ENCODE results near the gene SNX5.

The SNX5 gene

GRCh38 chr20:17939622-17940223 lies 28.9 kb downstream of the SNX5 start:
- no peaks in the 10 kb centered on the region for H3K79me2 ChIP-seq (ENCODE audit: control insufficient read depth, insufficient read depth, low read length, unreplicated experiment)
- H3K4me3 ChIP-seq (ENCODE audit: low read depth, low read length) = no peak overlapping the region
- peaks cover 18% of the 10 kb centered on the region for H3K4me1 ChIP-seq (ENCODE audit: control insufficient read depth, insufficient read depth, low read length, unreplicated experiment)
- H3K36me3 ChIP-seq (ENCODE audit: insufficient read depth, low read length) = peaks cover 16% of the 10 kb centered on the region
- no peak overlapping the region for H3K27ac ChIP-seq (ENCODE audit: low read depth, low read length)
- no peak overlapping the region for H2AFZ ChIP-seq (ENCODE audit: low read length, unreplicated experiment)
- no peaks in the 10 kb centered on the region for H3K27me3 ChIP-seq (ENCODE audit: insufficient read depth, low read length)

GRCh38 chr20:17938871-17939619 lies 29.5 kb downstream of the SNX5 start:
- H3K79me2 ChIP-seq (ENCODE audit: control insufficient read depth, insufficient read depth, low read length, unreplicated experiment) = no peaks in the 10 kb centered on the region
- no peak overlapping the region for H3K4me3 ChIP-seq (ENCODE audit: low read depth, low read length)
- peaks cover 18% of the 10 kb centered on the region for H3K4me1 ChIP-seq (ENCODE audit: control insufficient read depth, insufficient read depth, low read length, unreplicated experiment)
- no peaks in the 10 kb centered on the region for H3K27me3 ChIP-seq (ENCODE audit: insufficient read depth, low read length)
- H3K27ac ChIP-seq (ENCODE audit: low read depth, low read length) = no peak overlapping the region
- peaks cover 14% of the 10 kb centered on the region for H3K36me3 ChIP-seq (ENCODE audit: insufficient read depth, low read length)
- no peak overlapping the region for H2AFZ ChIP-seq (ENCODE audit: low read length, unreplicated experiment)

GRCh38 chr20:17936761-17937732 lies 31.5 kb downstream of the SNX5 start:
- Histone ChIP-seq H3K27ac (ENCODE audit: low read depth, low read length) (no peak overlapping the region), H3K4me3 (ENCODE audit: low read depth, low read length) (peak overlapping the region; percentile 26; the same call in 1 of the 2 replicates), H3K4me1 (ENCODE audit: control insufficient read depth, insufficient read depth, low read length, unreplicated experiment) (peaks cover 18% of the 10 kb centered on the region), H2AFZ (ENCODE audit: low read length, unreplicated experiment) (no peak overlapping the region), H3K27me3 (ENCODE audit: insufficient read depth, low read length) (no peaks in the 10 kb centered on the region), H3K36me3 (ENCODE audit: insufficient read depth, low read length) (no peaks in the 10 kb centered on the region), H3K79me2 (ENCODE audit: control insufficient read depth, insufficient read depth, low read length, unreplicated experiment) (no peaks in the 10 kb centered on the region)

GRCh38 chr20:17936286-17936760 lies 32.3 kb downstream of the SNX5 start:
- no peaks in the 10 kb centered on the region for H3K79me2 ChIP-seq (ENCODE audit: control insufficient read depth, insufficient read depth, low read length, unreplicated experiment)
- no peaks in the 10 kb centered on the region for H3K36me3 ChIP-seq (ENCODE audit: insufficient read depth, low read length)
- peaks cover 18% of the 10 kb centered on the region for H3K4me1 ChIP-seq (ENCODE audit: control insufficient read depth, insufficient read depth, low read length, unreplicated experiment)
- H3K27ac ChIP-seq (ENCODE audit: low read depth, low read length) = no peak overlapping the region
- H2AFZ ChIP-seq (ENCODE audit: low read length, unreplicated experiment) = no peak overlapping the region
- H3K4me3 ChIP-seq (ENCODE audit: low read depth, low read length) = peak overlapping the region; percentile 26; the same call in 1 of the 2 replicates
- no peaks in the 10 kb centered on the region for H3K27me3 ChIP-seq (ENCODE audit: insufficient read depth, low read length)

- Histone ChIP-seq H3K27me3 (ENCODE audit: insufficient read depth, low read length) (no peaks in the 10 kb centered on the region), H3K27ac (ENCODE audit: low read depth, low read length) (no peak overlapping the region), H3K36me3 (ENCODE audit: insufficient read depth, low read length) (no peaks in the 10 kb centered on the region), H3K4me3 (ENCODE audit: low read depth, low read length) (no peak overlapping the region), H3K79me2 (ENCODE audit: control insufficient read depth, insufficient read depth, low read length, unreplicated experiment) (no peaks in the 10 kb centered on the region), H3K4me1 (ENCODE audit: control insufficient read depth, insufficient read depth, low read length, unreplicated experiment) (peaks cover 18% of the 10 kb centered on the region), H2AFZ (ENCODE audit: low read length, unreplicated experiment) (no peak overlapping the region)
Observed at GRCh38 chr20:17935761-17936160, 32.8 kb downstream of the SNX5 start.

GRCh38 chr20:17935186-17935585 lies 33.4 kb downstream of the SNX5 start:
- Histone ChIP-seq H3K27ac (ENCODE audit: low read depth, low read length) (no peak overlapping the region), H3K4me3 (ENCODE audit: low read depth, low read length) (no peak overlapping the region), H3K36me3 (ENCODE audit: insufficient read depth, low read length) (no peaks in the 10 kb centered on the region), H3K4me1 (ENCODE audit: control insufficient read depth, insufficient read depth, low read length, unreplicated experiment) (peaks cover 18% of the 10 kb centered on the region), H3K27me3 (ENCODE audit: insufficient read depth, low read length) (no peaks in the 10 kb centered on the region), H3K79me2 (ENCODE audit: control insufficient read depth, insufficient read depth, low read length, unreplicated experiment) (no peaks in the 10 kb centered on the region), H2AFZ (ENCODE audit: low read length, unreplicated experiment) (no peak overlapping the region)

- Histone ChIP-seq H3K27ac (ENCODE audit: low read depth, low read length) (no peak overlapping the region), H3K79me2 (ENCODE audit: control insufficient read depth, insufficient read depth, low read length, unreplicated experiment) (no peaks in the 10 kb centered on the region), H3K4me1 (ENCODE audit: control insufficient read depth, insufficient read depth, low read length, unreplicated experiment) (peaks cover 18% of the 10 kb centered on the region), H2AFZ (ENCODE audit: low read length, unreplicated experiment) (no peak overlapping the region), H3K36me3 (ENCODE audit: insufficient read depth, low read length) (no peaks in the 10 kb centered on the region), H3K27me3 (ENCODE audit: insufficient read depth, low read length) (no peaks in the 10 kb centered on the region), H3K4me3 (ENCODE audit: low read depth, low read length) (no peak overlapping the region)
Observed at GRCh38 chr20:17934141-17934862, 34.3 kb downstream of the SNX5 start.

- Histone ChIP-seq H3K27ac (ENCODE audit: low read depth, low read length) (no peak overlapping the region), H2AFZ (ENCODE audit: low read length, unreplicated experiment) (no peak overlapping the region), H3K4me3 (ENCODE audit: low read depth, low read length) (no peak overlapping the region), H3K79me2 (ENCODE audit: control insufficient read depth, insufficient read depth, low read length, unreplicated experiment) (no peaks in the 10 kb centered on the region), H3K4me1 (ENCODE audit: control insufficient read depth, insufficient read depth, low read length, unreplicated experiment) (peaks cover 18% of the 10 kb centered on the region), H3K27me3 (ENCODE audit: insufficient read depth, low read length) (no peaks in the 10 kb centered on the region), H3K36me3 (ENCODE audit: insufficient read depth, low read length) (no peaks in the 10 kb centered on the region)
Observed at GRCh38 chr20:17933711-17934110, 34.9 kb downstream of the SNX5 start.

GRCh38 chr20:17933121-17933520 lies 35.5 kb downstream of the SNX5 start:
- Histone ChIP-seq H3K4me1 (ENCODE audit: control insufficient read depth, insufficient read depth, low read length, unreplicated experiment) (peaks cover 18% of the 10 kb centered on the region), H3K36me3 (ENCODE audit: insufficient read depth, low read length) (no peaks in the 10 kb centered on the region), H3K27ac (ENCODE audit: low read depth, low read length) (no peak overlapping the region)

GRCh38 chr20:17932396-17932795 lies 36.2 kb downstream of the SNX5 start:
- Histone ChIP-seq H3K4me1 (ENCODE audit: control insufficient read depth, insufficient read depth, low read length, unreplicated experiment) (peaks cover 16% of the 10 kb centered on the region), H3K27me3 (ENCODE audit: insufficient read depth, low read length) (no peaks in the 10 kb centered on the region), H3K79me2 (ENCODE audit: control insufficient read depth, insufficient read depth, low read length, unreplicated experiment) (no peaks in the 10 kb centered on the region), H3K27ac (ENCODE audit: low read depth, low read length) (no peak overlapping the region), H3K4me3 (ENCODE audit: low read depth, low read length) (no peak overlapping the region), H2AFZ (ENCODE audit: low read length, unreplicated experiment) (no peak overlapping the region), H3K36me3 (ENCODE audit: insufficient read depth, low read length) (no peaks in the 10 kb centered on the region)

More at GRCh38 chr20:17933121-17933520, 35.5 kb downstream of the SNX5 start:
- H3K79me2 ChIP-seq (ENCODE audit: control insufficient read depth, insufficient read depth, low read length, unreplicated experiment) = no peaks in the 10 kb centered on the region
- H2AFZ ChIP-seq (ENCODE audit: low read length, unreplicated experiment) = no peak overlapping the region
- no peak overlapping the region for H3K4me3 ChIP-seq (ENCODE audit: low read depth, low read length)
- H3K27me3 ChIP-seq (ENCODE audit: insufficient read depth, low read length) = no peaks in the 10 kb centered on the region
